ENCODE measurements around the gene ZSCAN5B. TPM values are rescaled to one million over a fixed set of nuclear protein-coding genes. Genes with fewer than 3 reads are reported as not detected.

ZSCAN5B gene
- total and polyA plus RNA-seq, 2 of the 13 experiments (the other 11 are each of a cell fraction or from before 2014, with no cell fraction given), result not detected

DNA sequence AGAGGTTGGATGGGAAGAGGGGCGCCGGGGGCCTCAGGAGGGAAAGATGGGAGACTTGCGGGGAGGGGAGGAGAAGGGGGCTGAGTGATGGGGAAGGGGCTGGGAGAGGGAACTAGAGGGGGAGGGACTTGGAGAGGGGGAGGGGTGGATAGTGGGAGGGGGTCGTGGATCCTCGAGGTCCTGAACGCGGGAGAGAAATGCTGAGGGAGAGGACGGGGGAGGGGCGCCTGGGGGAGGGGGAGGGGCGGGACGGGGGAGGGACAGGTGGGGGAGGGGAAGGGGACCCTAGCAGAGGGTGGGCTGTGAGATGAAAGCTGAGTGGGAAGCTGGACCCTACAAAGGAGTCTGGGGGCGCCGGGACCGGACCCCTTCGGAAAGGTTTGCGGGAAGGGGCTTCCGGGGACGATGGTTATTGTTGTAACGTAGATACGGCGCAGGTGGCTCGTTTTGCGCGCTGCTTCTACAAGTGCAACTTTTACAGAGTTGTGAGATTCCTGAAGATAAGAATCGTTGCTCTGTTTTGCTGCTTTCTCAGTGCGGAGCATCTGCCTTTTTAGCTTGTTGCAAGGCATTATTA, 56.1 kb downstream of the ZSCAN5B start (continued):
- TF ChIP-seq, protein P1, sequence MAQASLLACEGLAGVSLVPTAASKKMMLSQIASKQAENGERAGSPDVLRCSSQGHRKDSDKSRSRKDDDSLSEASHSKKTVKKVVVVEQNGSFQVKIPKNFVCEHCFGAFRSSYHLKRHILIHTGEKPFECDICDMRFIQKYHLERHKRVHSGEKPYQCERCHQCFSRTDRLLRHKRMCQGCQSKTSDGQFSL (CRISPR knock-in tag; IDR thresholded peaks at IDR 0.05), result 0 out of 2 replicates have a peak, but pooled peaks have one; percentile 31
- TF ChIP-seq, protein P2, sequence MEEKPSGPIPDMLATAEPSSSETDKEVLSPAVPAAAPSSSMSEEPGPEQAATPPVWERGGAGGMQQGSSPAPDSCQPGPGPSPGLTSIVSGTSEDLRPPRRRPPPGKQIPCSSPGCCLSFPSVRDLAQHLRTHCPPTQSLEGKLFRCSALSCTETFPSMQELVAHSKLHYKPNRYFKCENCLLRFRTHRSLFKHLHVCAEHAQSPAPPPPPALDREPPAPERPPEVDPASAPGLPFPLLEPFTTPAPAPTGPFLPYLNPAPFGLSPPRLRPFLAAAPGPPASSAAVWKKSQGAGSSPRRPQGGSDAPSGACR (CRISPR knock-in tag; IDR thresholded peaks at IDR 0.05), result 0 out of 2 replicates have a peak, but pooled peaks have one; percentile 11
- TF ChIP-seq ZNF652 (CRISPR knock-in tag; IDR thresholded peaks at IDR 0.05; ENCODE audit: borderline replicate concordance, low read depth) (no peak), ZNF34 (CRISPR knock-in tag; IDR thresholded peaks at IDR 0.05; ENCODE audit: borderline replicate concordance) (no peak), DNMT1 (CRISPR knock-in tag; IDR thresholded peaks at IDR 0.05) (no peak), NFIC (IDR thresholded peaks at IDR 0.05; ENCODE audit: low read length) (no peak), ATRX (CRISPR knock-in tag; IDR thresholded peaks at IDR 0.05; ENCODE audit: borderline replicate concordance) (no peak), PHF21A (CRISPR knock-in tag; IDR thresholded peaks at IDR 0.05) (no peak), ZFP82 (CRISPR knock-in tag; IDR thresholded peaks at IDR 0.05; ENCODE audit: borderline replicate concordance) (no peak)

DNA sequence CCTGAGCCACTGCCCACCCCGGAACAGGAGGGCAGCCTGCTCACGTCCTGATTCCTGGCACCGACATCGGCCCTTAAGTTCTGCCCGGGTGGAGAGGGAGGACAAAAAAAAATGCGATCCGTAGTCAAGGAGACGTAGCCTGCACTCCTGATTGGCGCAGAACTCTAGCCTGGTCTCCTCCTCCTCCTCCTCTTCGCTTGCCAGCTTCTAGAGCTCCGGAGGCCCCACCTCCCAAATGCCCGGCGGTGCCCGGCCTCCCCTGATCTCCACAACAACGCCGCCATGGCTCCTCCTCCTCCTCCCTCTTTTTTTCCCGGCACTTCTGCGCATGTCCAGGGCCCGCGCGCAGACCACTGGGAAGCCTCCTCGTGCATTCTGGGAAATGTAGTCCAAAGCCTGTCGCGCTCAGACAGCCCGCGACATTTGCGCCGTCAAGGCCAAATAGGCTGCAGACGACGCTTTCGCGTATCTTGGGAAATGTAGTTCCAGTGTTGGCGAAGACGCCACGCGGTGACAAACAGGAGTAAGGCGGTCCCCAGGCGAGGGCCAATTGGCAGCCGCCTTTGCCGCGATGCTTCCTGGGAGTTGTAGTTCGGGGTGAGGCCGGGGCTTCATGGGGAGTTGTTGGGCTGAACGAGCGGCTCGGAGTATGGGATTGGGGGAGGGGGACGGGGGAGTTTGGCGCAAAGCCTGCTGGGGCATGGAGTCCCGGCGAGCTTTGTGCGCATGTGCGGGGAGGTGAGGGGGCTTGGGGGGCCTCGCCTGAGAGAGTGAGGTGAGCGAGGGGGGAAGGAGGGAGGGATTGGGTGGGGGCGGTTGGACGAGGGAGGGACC, 56.8 kb downstream of the ZSCAN5B start, which contains the start of gene ZNF444:
Gene ZNF444, plus strand, starts transcription at position 705 of the 834 bp plus-strand sequence. CDS start 5,625 bp downstream, outside the sequence.
- Histone ChIP-seq H2AFZ (ENCODE audit: low read length) (no peak within 1 kb of the TSS), H3K27me3 (ENCODE audit: control insufficient read depth in 1 of 2, insufficient read depth in 2 of 2, low read length in 2 of 2) (no peaks in the 10 kb centered on the region; a peak in 1 of 5 replicates), H3K4me1 (ENCODE audit: insufficient read depth, low read length) (peaks cover 86% of the 10 kb centered on the region), H3K4me3 (replicated peaks in 1 of 3; ENCODE audit: insufficient read depth in 1 of 3, low read depth in 2 of 3, low read length in 3 of 3) (peak within 1 kb of the TSS; percentile 72 to 84 (median 83)), H3K27ac (ENCODE audit: extremely low read length, insufficient read depth, low read length) (peak within 1 kb of the TSS; percentile 100), H3K9ac (ENCODE audit: insufficient read depth, low read depth, low read length) (peak within 1 kb of the TSS; percentile 98), H3K9me3 (ENCODE audit: low read length) (no peaks in the 10 kb centered on the region), H4K20me1 (ENCODE audit: insufficient read depth, low read length) (no peaks in the 10 kb centered on the region), H3K79me2 (ENCODE audit: insufficient read depth, low read length) (peaks cover 35% of the 10 kb centered on the region), H3K4me2 (ENCODE audit: low read depth, low read length) (peak within 1 kb of the TSS; percentile 94), H3K36me3 (replicated peaks in 1 of 2; ENCODE audit: control insufficient read depth in 1 of 2, insufficient read depth in 2 of 2, low read length in 2 of 2) (peaks cover 0 to 4% of the 10 kb centered on the region in 2 experiments; a peak in 1 of 5 replicates)
- BruUV-seq (replicated peaks), result no TSS peak
- ATAC-seq (peak; percentile 83), DNase-seq (ENCODE audit: low spot score) (peak; percentile 98), FAIRE-seq (peak; percentile 97)
- POLR2A ChIA-PET, result interaction anchor here (0.6 to 4.9 kb wide), 9 partner anchors 9 to 934 kb away, joined by 3 to 113 read pairs (median 18); partner anchors contain the start of gene ZNF787
- CTCF ChIA-PET (ENCODE audit: low intra/inter-chr PET ratio, low total read pairs), result no interaction called here
- WGBS (ENCODE audit: low lambda C conversion rate), result 1% methylated on average over 53 of the region's 56 CpGs
- in situ Hi-C loops (cut with HindIII; ENCODE audit: extremely low pct_ligation_motif_present, low pct_unique_long_range_greater_than_20kb), result no loop called here
- intact Hi-C loops (cut with micrococcal nuclease; ENCODE audit: unreplicated experiment), result loop anchor here (1.0 to 2.0 kb wide), 2 partner anchors 19 to 30 kb away; partner anchors contain the start of gene ZNF787
- TF ChIP-seq IRX3 (CRISPR knock-in tag; IDR thresholded peaks at IDR 0.05; ENCODE audit: borderline replicate concordance, low read depth) (no peak), ZNF772 (CRISPR knock-in tag; IDR thresholded peaks at IDR 0.05) (no peak), PAWR (CRISPR knock-in tag; IDR thresholded peaks at IDR 0.05; ENCODE audit: borderline replicate concordance) (no peak), ZNF343 (CRISPR knock-in tag; IDR thresholded peaks at IDR 0.05) (no peak), ZFP62 (CRISPR knock-in tag; IDR thresholded peaks at IDR 0.05) (no peak; the same call in 1 of the 2 replicates), MAZ (IDR thresholded peaks at IDR 0.05; ENCODE audit: borderline replicate concordance, low read depth, low read length) (peak; percentile 33; the same call in 1 of the 2 replicates), MAZ (CRISPR knock-in tag; IDR thresholded peaks at IDR 0.05; ENCODE audit: low read depth) (peak; percentile 45; the same call in 1 of the 2 replicates)
- TF ChIP-seq, protein P3, sequence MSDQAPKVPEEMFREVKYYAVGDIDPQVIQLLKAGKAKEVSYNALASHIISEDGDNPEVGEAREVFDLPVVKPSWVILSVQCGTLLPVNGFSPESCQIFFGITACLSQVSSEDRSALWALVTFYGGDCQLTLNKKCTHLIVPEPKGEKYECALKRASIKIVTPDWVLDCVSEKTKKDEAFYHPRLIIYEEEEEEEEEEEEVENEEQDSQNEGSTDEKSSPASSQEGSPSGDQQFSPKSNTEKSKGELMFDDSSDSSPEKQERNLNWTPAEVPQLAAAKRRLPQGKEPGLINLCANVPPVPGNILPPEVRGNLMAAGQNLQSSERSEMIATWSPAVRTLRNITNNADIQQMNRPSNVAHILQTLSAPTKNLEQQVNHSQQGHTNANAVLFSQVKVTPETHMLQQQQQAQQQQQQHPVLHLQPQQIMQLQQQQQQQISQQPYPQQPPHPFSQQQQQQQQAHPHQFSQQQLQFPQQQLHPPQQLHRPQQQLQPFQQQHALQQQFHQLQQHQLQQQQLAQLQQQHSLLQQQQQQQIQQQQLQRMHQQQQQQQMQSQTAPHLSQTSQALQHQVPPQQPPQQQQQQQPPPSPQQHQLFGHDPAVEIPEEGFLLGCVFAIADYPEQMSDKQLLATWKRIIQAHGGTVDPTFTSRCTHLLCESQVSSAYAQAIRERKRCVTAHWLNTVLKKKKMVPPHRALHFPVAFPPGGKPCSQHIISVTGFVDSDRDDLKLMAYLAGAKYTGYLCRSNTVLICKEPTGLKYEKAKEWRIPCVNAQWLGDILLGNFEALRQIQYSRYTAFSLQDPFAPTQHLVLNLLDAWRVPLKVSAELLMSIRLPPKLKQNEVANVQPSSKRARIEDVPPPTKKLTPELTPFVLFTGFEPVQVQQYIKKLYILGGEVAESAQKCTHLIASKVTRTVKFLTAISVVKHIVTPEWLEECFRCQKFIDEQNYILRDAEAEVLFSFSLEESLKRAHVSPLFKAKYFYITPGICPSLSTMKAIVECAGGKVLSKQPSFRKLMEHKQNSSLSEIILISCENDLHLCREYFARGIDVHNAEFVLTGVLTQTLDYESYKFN (CRISPR knock-in tag; conservative IDR thresholded peaks at IDR 0.05), result no peak; the same call in 1 of the 2 replicates
